Measurements from ENCODE around the gene LRRC26. TPM values are rescaled to one million over a fixed set of nuclear protein-coding genes. Genes with fewer than 3 reads are reported as not detected.

The LRRC26 gene
- total and polyA plus RNA-seq, 4 experiments from 2014 or later: not detected

DNA sequence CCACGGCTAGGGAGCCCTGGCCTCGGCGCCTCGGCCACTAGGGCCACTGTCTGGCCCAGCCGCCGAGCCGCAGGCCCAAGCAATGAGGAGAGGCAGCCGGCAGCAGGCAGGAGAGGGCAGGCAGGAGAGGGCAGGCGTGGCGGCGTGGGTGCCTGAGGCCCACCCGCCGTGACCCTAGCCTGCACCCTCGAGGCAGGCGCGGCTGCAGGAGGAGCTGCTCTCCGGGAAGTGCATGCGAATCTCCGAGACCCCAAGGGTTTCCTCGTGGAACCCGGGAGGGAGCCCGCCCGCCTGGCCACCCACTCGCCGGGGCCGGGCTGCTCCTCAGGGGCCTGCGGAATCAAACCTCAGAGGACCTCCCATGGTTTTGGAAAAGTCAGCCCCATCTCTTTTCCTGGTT, 21.6 kb downstream of the LRRC26 start:
- intact Hi-C loops (cut with micrococcal nuclease): no loop called here
- Mint-ChIP-seq H3K36me3 (no peaks in the 10 kb centered on the region), H3K4me3 (no peak overlapping the region), H3K27ac (no peak overlapping the region), H3K4me1 (peaks cover 0 to 8% (median 0%) of the 10 kb centered on the region in 4 donors), H3K27me3 (peaks cover 6% of the 10 kb centered on the region in 2 donors), H3K9me3 (no peaks in the 10 kb centered on the region)
- Histone ChIP-seq H3K27me3 (ENCODE audit: insufficient read depth, low read length) (no peaks in the 10 kb centered on the region), H3K4me1 (ENCODE audit: insufficient read depth, low read length) (no peaks in the 10 kb centered on the region), H3K27ac (ENCODE audit: low read depth, low read length) (no peak overlapping the region), H3K36me3 (ENCODE audit: insufficient read depth, low read length) (no peaks in the 10 kb centered on the region), H3K4me3 (ENCODE audit: low read length in 2 of 2) (no peak overlapping the region), H3K9me3 (ENCODE audit: control insufficient read depth in 1 of 2, low read length in 2 of 2) (no peaks in the 10 kb centered on the region)
- DNase-seq: peak in 1 of 5 donors; percentile 16
- POLR2A ChIA-PET (ENCODE audit: partially characterized antibody): no interaction called here
- CTCF ChIA-PET (ENCODE audit: partially characterized antibody): no interaction called here

GRCh38 chr9:137147793-137148160, 22.1 kb downstream of the LRRC26 start:
- Histone ChIP-seq H3K4me1 (ENCODE audit: insufficient read depth, low read length) (no peaks in the 10 kb centered on the region), H3K4me3 (ENCODE audit: low read length in 2 of 2) (no peak overlapping the region), H3K9me3 (ENCODE audit: control insufficient read depth in 1 of 2, low read length in 2 of 2) (no peaks in the 10 kb centered on the region), H3K36me3 (ENCODE audit: insufficient read depth, low read length) (no peaks in the 10 kb centered on the region), H3K27ac (ENCODE audit: low read depth, low read length) (no peak overlapping the region), H3K27me3 (ENCODE audit: insufficient read depth, low read length) (no peaks in the 10 kb centered on the region)
- POLR2A ChIA-PET (ENCODE audit: partially characterized antibody): no interaction called here
- H3K27ac Mint-ChIP-seq: no peak overlapping the region
- no peaks in the 10 kb centered on the region for H3K36me3 Mint-ChIP-seq
- H3K4me1 Mint-ChIP-seq: peaks cover 0 to 8% (median 0%) of the 10 kb centered on the region in 4 donors
- DNase-seq: peak in 1 of 5 donors; percentile 4
- intact Hi-C loops (cut with micrococcal nuclease): no loop called here
- no peaks in the 10 kb centered on the region for H3K9me3 Mint-ChIP-seq
- H3K27me3 Mint-ChIP-seq: peaks cover 6 to 7% of the 10 kb centered on the region in 2 donors
- CTCF ChIA-PET (ENCODE audit: partially characterized antibody): no interaction called here
- no peak overlapping the region for H3K4me3 Mint-ChIP-seq

- Mint-ChIP-seq H3K4me3 (no peak overlapping the region), H3K4me1 (peaks cover 0 to 8% (median 0%) of the 10 kb centered on the region in 4 donors), H3K27me3 (peaks cover 9 to 11% of the 10 kb centered on the region in 2 donors), H3K9me3 (peaks cover 0 to under 1% (median 0%) of the 10 kb centered on the region in 8 donors), H3K27ac (no peak overlapping the region), H3K36me3 (no peaks in the 10 kb centered on the region)
- Histone ChIP-seq H3K36me3 (ENCODE audit: insufficient read depth, low read length) (no peaks in the 10 kb centered on the region), H3K9me3 (ENCODE audit: control insufficient read depth in 1 of 2, low read length in 2 of 2) (no peaks in the 10 kb centered on the region), H3K4me1 (ENCODE audit: insufficient read depth, low read length) (no peaks in the 10 kb centered on the region), H3K27me3 (ENCODE audit: insufficient read depth, low read length) (no peaks in the 10 kb centered on the region), H3K27ac (ENCODE audit: low read depth, low read length) (no peak overlapping the region), H3K4me3 (ENCODE audit: low read length in 2 of 2) (no peak overlapping the region)
- ChIA-PET CTCF (ENCODE audit: partially characterized antibody) (no interaction called here), POLR2A (ENCODE audit: partially characterized antibody) (no interaction called here)
- intact Hi-C loops (cut with micrococcal nuclease): no loop called here
- peak in 1 of 5 donors; percentile 24 for DNase-seq
Measured at GRCh38 chr9:137147091-137147792, 22.6 kb downstream of the LRRC26 start.

DNA sequence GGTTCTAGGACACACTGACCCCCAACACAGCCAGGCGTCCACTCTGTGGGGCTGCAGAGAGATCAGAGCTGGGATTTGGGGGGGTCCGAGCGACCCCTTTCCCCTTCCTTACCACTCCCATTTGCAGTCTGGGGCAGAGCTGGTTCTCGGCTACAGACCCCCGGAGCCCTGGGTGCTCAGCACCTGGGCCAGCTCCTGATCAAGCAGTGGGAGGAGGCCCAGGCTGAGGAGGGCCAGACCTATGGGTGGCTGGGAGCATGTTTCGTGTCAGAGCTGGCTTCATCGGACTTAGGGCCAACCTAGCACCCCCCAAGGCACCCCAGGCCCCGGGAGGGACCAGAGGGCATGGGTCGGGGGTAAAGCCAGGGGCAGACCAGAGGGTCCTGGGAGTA, 23.3 kb downstream of the LRRC26 start:
- CTCF ChIA-PET (ENCODE audit: partially characterized antibody): no interaction called here
- Mint-ChIP-seq H3K27ac (no peak overlapping the region), H3K9me3 (peaks cover 0 to 2% (median 0%) of the 10 kb centered on the region in 8 donors), H3K27me3 (peaks cover 15 to 16% of the 10 kb centered on the region in 2 donors), H3K4me3 (no peak overlapping the region), H3K36me3 (no peaks in the 10 kb centered on the region), H3K4me1 (peaks cover 0 to 8% (median under 1%) of the 10 kb centered on the region in 4 donors)
- intact Hi-C loops (cut with micrococcal nuclease): no loop called here
- Histone ChIP-seq H3K9me3 (ENCODE audit: control insufficient read depth in 1 of 2, low read length in 2 of 2) (no peaks in the 10 kb centered on the region), H3K36me3 (ENCODE audit: insufficient read depth, low read length) (no peaks in the 10 kb centered on the region), H3K4me3 (ENCODE audit: low read length in 2 of 2) (no peak overlapping the region), H3K27ac (ENCODE audit: low read depth, low read length) (no peak overlapping the region), H3K27me3 (ENCODE audit: insufficient read depth, low read length) (no peaks in the 10 kb centered on the region), H3K4me1 (ENCODE audit: insufficient read depth, low read length) (no peaks in the 10 kb centered on the region)
- POLR2A ChIA-PET (ENCODE audit: partially characterized antibody): no interaction called here
- DNase-seq: no peak

- Histone ChIP-seq H3K4me1 (ENCODE audit: insufficient read depth, low read length) (no peaks in the 10 kb centered on the region), H3K36me3 (ENCODE audit: insufficient read depth, low read length) (no peaks in the 10 kb centered on the region), H3K27ac (ENCODE audit: low read depth, low read length) (no peak overlapping the region), H3K4me3 (ENCODE audit: low read length in 2 of 2) (no peak overlapping the region), H3K27me3 (ENCODE audit: insufficient read depth, low read length) (peaks cover 4% of the 10 kb centered on the region), H3K9me3 (ENCODE audit: control insufficient read depth in 1 of 2, low read length in 2 of 2) (no peaks in the 10 kb centered on the region)
- CTCF ChIA-PET (ENCODE audit: partially characterized antibody): no interaction called here
- Mint-ChIP-seq H3K36me3 (no peaks in the 10 kb centered on the region), H3K27ac (no peak overlapping the region), H3K27me3 (peaks cover 17 to 18% of the 10 kb centered on the region in 2 donors), H3K4me1 (peaks cover 0 to 5% (median under 1%) of the 10 kb centered on the region in 4 donors), H3K4me3 (no peak overlapping the region), H3K9me3 (peaks cover 0 to 2% (median 0%) of the 10 kb centered on the region in 8 donors)
- peak in 1 of 5 donors; percentile 18 for DNase-seq
- POLR2A ChIA-PET (ENCODE audit: partially characterized antibody): no interaction called here
- intact Hi-C loops (cut with micrococcal nuclease): no loop called here
Measured at GRCh38 chr9:137145731-137146526, 23.9 kb downstream of the LRRC26 start.

GRCh38 chr9:137143459-137143858, 26.4 kb downstream of the LRRC26 start:
- no peaks in the 10 kb centered on the region for H3K36me3 Mint-ChIP-seq
- DNase-seq: no peak
- CTCF ChIA-PET (ENCODE audit: partially characterized antibody): no interaction called here

More at GRCh38 chr9:137143459-137143858, 26.4 kb downstream of the LRRC26 start:
- no peaks in the 10 kb centered on the region for H3K4me1 ChIP-seq (ENCODE audit: insufficient read depth, low read length)
- intact Hi-C loops (cut with micrococcal nuclease): no loop called here
- Mint-ChIP-seq H3K27me3 (peaks cover 30 to 31% of the 10 kb centered on the region in 2 donors), H3K4me1 (peaks cover 0 to 9% (median 4%) of the 10 kb centered on the region in 4 donors), H3K9me3 (peaks cover 0 to 2% (median 0%) of the 10 kb centered on the region in 8 donors), H3K4me3 (no peak overlapping the region), H3K27ac (no peak overlapping the region)
- H3K4me3 ChIP-seq (ENCODE audit: low read length in 2 of 2): no peak overlapping the region
- no peak overlapping the region for H3K27ac ChIP-seq (ENCODE audit: low read depth, low read length)
- POLR2A ChIA-PET (ENCODE audit: partially characterized antibody): interaction anchor here (0.7 kb wide), 1 partner anchor 12 kb away, joined by 3 read pairs; no protein-coding TSS in a partner anchor
- peaks cover 25% of the 10 kb centered on the region for H3K27me3 ChIP-seq (ENCODE audit: insufficient read depth, low read length)
- no peaks in the 10 kb centered on the region for H3K36me3 ChIP-seq (ENCODE audit: insufficient read depth, low read length)
- H3K9me3 ChIP-seq (ENCODE audit: control insufficient read depth in 1 of 2, low read length in 2 of 2): no peaks in the 10 kb centered on the region

Data from CD4-positive, alpha-beta memory T cell (primary cell).